H1 (cell line): Measurements from ENCODE around the gene CHST11. TPM values are rescaled to one million over a fixed set of nuclear protein-coding genes. Genes with fewer than 3 reads are reported as not detected.

Experiments
- CTCF ChIA-PET: fragments of 300-600 bp; sonication (Branson Sonifier 250); formaldehyde crosslinking; loops from one replicate; lab custom pipeline; 2021; ENCODE audit not compliant: partially characterized antibody; lab: Charles Lee
- POLR2A ChIA-PET: fragments of 300-600 bp; sonication (Branson Sonifier 250); formaldehyde crosslinking; loops from one replicate; lab custom pipeline; 2021; ENCODE audit warnings: inconsistent platforms; ENCODE audit not compliant: partially characterized antibody; lab: Charles Lee
- DNase-seq, 2 experiments: peaks; one replicate each; pipeline versions ENCODE4 v3.0.0 to v3.0.0-alpha.2; 2010 to 2022; ENCODE audit warnings: low spot score in 2 of 2, low read depth in 1 of 2, mixed read lengths in 1 of 2
- FAIRE-seq: peaks from 2 replicates; lab custom pipeline; 2011; peaks lifted over from hg19 to GRCh38; lab: Jason Lieb, UNC
- H2AFZ ChIP-seq: 2 replicates; pipeline ENCODE4 v1.8.1; 2012; ENCODE audit warnings: low read length, inconsistent platforms
- H2AK5ac ChIP-seq: 2 replicates; pipeline ENCODE4 v1.6.1; 2013; ENCODE audit warnings: low read depth, low read length
- H2BK120ac ChIP-seq: replicated peaks from 2 replicates; pipeline ENCODE3; 2013; ENCODE audit warnings: low read depth, low read length, inconsistent platforms
- H2BK12ac ChIP-seq: 2 replicates; pipeline ENCODE4 v1.6.1; 2013; ENCODE audit warnings: low read depth, low read length
- H2BK15ac ChIP-seq: 2 replicates; pipeline ENCODE4 v1.6.1; 2013; ENCODE audit warnings: low read length
- H2BK20ac ChIP-seq: 2 replicates; pipeline ENCODE4 v1.6.1; 2013; ENCODE audit warnings: low read length
- H2BK5ac ChIP-seq: 2 replicates; pipeline ENCODE4 v1.6.1; 2013; ENCODE audit warnings: low read depth, low read length
- H3K14ac ChIP-seq: 2 replicates; pipeline ENCODE4 v1.6.1; 2013; ENCODE audit warnings: inconsistent platforms; ENCODE audit not compliant: insufficient read length
- H3K18ac ChIP-seq: 2 replicates; pipeline ENCODE4 v1.6.1; 2013; ENCODE audit warnings: low read length; ENCODE audit errors: extremely low read depth
- H3K23ac ChIP-seq: 2 replicates; pipeline ENCODE4 v1.6.1; 2013; ENCODE audit warnings: inconsistent platforms; ENCODE audit not compliant: insufficient read length
- H3K23me2 ChIP-seq: 2 replicates; pipeline ENCODE4 v1.6.1; 2013; ENCODE audit warnings: low read depth, low read length
- H3K27ac ChIP-seq: 2 replicates; pipeline ENCODE4 v1.6.1; 2011; ENCODE audit warnings: low read depth, low read length, inconsistent platforms
- H3K27me3 ChIP-seq, 4 experiments: replicated peaks in 1 of 4; 1 replicate in 1 of 4; 2 replicates in 3 of 4; pipeline versions ENCODE4 v1.6.1 to v1.8.1; 2011 to 2013; ENCODE audit warnings: low read length in 3 of 4, mild to moderate bottlenecking in 3 of 4, inconsistent platforms in 2 of 4, mixed read lengths in 2 of 4, moderate library complexity in 1 of 4; ENCODE audit not compliant: control insufficient read depth in 3 of 4, insufficient read depth in 3 of 4; ENCODE audit errors: extremely low read depth in 1 of 4
- H3K36me3 ChIP-seq, 4 experiments: 2 replicates each; pipeline versions ENCODE4 v1.6.1 to v1.8.1; 2011 to 2013; ENCODE audit warnings: mild to moderate bottlenecking in 4 of 4, low read length in 3 of 4, moderate library complexity in 2 of 4, control low read depth in 1 of 4, inconsistent platforms in 1 of 4; ENCODE audit not compliant: insufficient read depth in 4 of 4, control insufficient read depth in 2 of 4
- H3K4ac ChIP-seq: replicated peaks from 2 replicates; pipeline ENCODE3; 2013; ENCODE audit warnings: low read length, low read depth, mixed read lengths, inconsistent platforms; ENCODE audit not compliant: insufficient read length
- H3K4me1 ChIP-seq, 4 experiments: replicated peaks in 1 of 4; 1 replicate in 1 of 4; 2 replicates in 3 of 4; pipeline versions ENCODE4 v1.6.1 to v1.8.1; 2011 to 2013; ENCODE audit warnings: low read length in 3 of 4, inconsistent platforms in 2 of 4, mixed read lengths in 1 of 4; ENCODE audit not compliant: insufficient read depth in 4 of 4, control insufficient read depth in 3 of 4
- H3K4me2 ChIP-seq, 2 experiments: 2 replicates each; pipeline versions ENCODE4 v1.6.1 to v1.8.1; 2011 to 2013; ENCODE audit warnings: low read depth in 2 of 2, low read length in 2 of 2, control low read depth in 1 of 2, inconsistent platforms in 1 of 2, mild to moderate bottlenecking in 1 of 2; ENCODE audit not compliant: insufficient read depth in 1 of 2
- H3K4me3 ChIP-seq, 4 experiments: fragments of 200-600, 300-600 bp in 1 of 4; sonication (generic), shearing (Covaris generic), sonication (Bioruptor Twin) in 1 of 4; 2 replicates each; pipeline versions ENCODE4 v1.5.1 to v1.8.1; 2011 to 2016; ENCODE audit warnings: low read length in 4 of 4, low read depth in 3 of 4, control low read depth in 2 of 4, inconsistent platforms in 2 of 4, mild to moderate bottlenecking in 2 of 4, mixed read lengths in 1 of 4, moderate library complexity in 1 of 4; ENCODE audit not compliant: insufficient read depth in 2 of 4; ENCODE audit errors: extremely low read depth in 1 of 4
- H3K56ac ChIP-seq: replicated peaks from 2 replicates; pipeline ENCODE3; 2013; ENCODE audit warnings: low read depth, mild to moderate bottlenecking, mixed read lengths, low read length, inconsistent platforms; ENCODE audit not compliant: insufficient read length
- H3K79me1 ChIP-seq: 2 replicates; pipeline ENCODE4 v1.6.1; 2013; ENCODE audit warnings: low read depth, low read length, control low read depth
- H3K79me2 ChIP-seq, 2 experiments: 2 replicates each; pipeline versions ENCODE4 v1.6.1 to v1.8.1; 2012 to 2013; ENCODE audit warnings: low read length in 2 of 2, mild to moderate bottlenecking in 2 of 2, inconsistent platforms in 1 of 2; ENCODE audit not compliant: insufficient read depth in 2 of 2, control insufficient read depth in 1 of 2
- H3K9ac ChIP-seq, 4 experiments: replicated peaks in 1 of 4; 1 replicate in 1 of 4; 2 replicates in 3 of 4; pipeline versions ENCODE4 v1.6.1 to v1.8.1; 2011 to 2013; ENCODE audit warnings: low read depth in 3 of 4, low read length in 3 of 4, control low read depth in 2 of 4, mild to moderate bottlenecking in 2 of 4, moderate library complexity in 2 of 4, inconsistent platforms in 1 of 4; ENCODE audit errors: extremely low read depth in 1 of 4
- H3K9me3 ChIP-seq, 2 experiments: 2 replicates each; pipeline versions ENCODE4 v1.6.1 to v1.8.1; 2012 to 2013; ENCODE audit warnings: mild to moderate bottlenecking in 2 of 2, moderate library complexity in 2 of 2, control low read depth in 1 of 2, inconsistent platforms in 1 of 2, low read depth in 1 of 2, low read length in 1 of 2, mixed read lengths in 1 of 2; ENCODE audit not compliant: insufficient read depth in 2 of 2
- H4K20me1 ChIP-seq, 2 experiments: replicated peaks in 1 of 2; 2 replicates each; pipeline versions ENCODE3 to v1.8.1; 2011 to 2013; ENCODE audit warnings: inconsistent platforms in 2 of 2, low read length in 2 of 2, mild to moderate bottlenecking in 1 of 2; ENCODE audit not compliant: insufficient read depth in 2 of 2, control insufficient read depth in 1 of 2
- H4K5ac ChIP-seq: 2 replicates; pipeline ENCODE4 v1.6.1; 2013; ENCODE audit warnings: low read length, low read depth, mixed read lengths, inconsistent platforms; ENCODE audit not compliant: insufficient read length
- H4K8ac ChIP-seq: 2 replicates; pipeline ENCODE4 v1.8.0; 2013; ENCODE audit warnings: mild to moderate bottlenecking, moderate library complexity, low read length, inconsistent platforms; ENCODE audit not compliant: insufficient read depth; ENCODE audit errors: extremely low read depth
- H4K91ac ChIP-seq: replicated peaks from 2 replicates; pipeline ENCODE3; 2013; ENCODE audit warnings: low read length, mixed read lengths, inconsistent platforms; ENCODE audit not compliant: insufficient read length
- PHF8 ChIP-seq: fragments of 200-600 bp; sonication (generic); conservative IDR thresholded peaks from 2 replicates; pipeline ENCODE4 v1.7.1; 2012; ENCODE audit warnings: low read depth, mild to moderate bottlenecking, inconsistent platforms, low read length, moderate library complexity
- POU5F1 ChIP-seq: IDR thresholded peaks from 2 replicates; pipeline ENCODE4 v1.6.1; 2011; ENCODE audit warnings: low read depth, mild to moderate bottlenecking, low read length, moderate library complexity
- SAP30 ChIP-seq: fragments of 300-600 bp; sonication (generic); IDR thresholded peaks from 2 replicates; pipeline ENCODE4 v1.7.1; 2012; ENCODE audit warnings: low read length, moderate library complexity, mild to moderate bottlenecking, inconsistent platforms; ENCODE audit not compliant: insufficient read depth, insufficient replicate concordance
- ZNF274 ChIP-seq: IDR thresholded peaks from 2 replicates; pipeline ENCODE4 v1.7.0; 2012; ENCODE audit warnings: low read length, borderline replicate concordance; ENCODE audit errors: extremely low read depth
- WGBS, 2 experiments: shearing (Covaris generic) in 1 of 2; methylation state at CpG; one replicate each; pipeline versions ENCODE4 v1.1.6 to v1.1.7; 2013 to 2015; ENCODE audit warnings: low lambda C conversion rate in 2 of 2, mixed read lengths in 2 of 2, inconsistent platforms in 1 of 2, low coverage in 1 of 2, missing lambda C conversion rate in 1 of 2; ENCODE audit not compliant: insufficient replicate concordance in 2 of 2, insufficient coverage in 1 of 2, insufficient read length in 1 of 2; ENCODE audit errors: extremely low coverage in 1 of 2, missing lambda C conversion rate in 1 of 2; 5-methylcytosine and 5-hydroxymethylcytosine counted together
- polyA plus RNA-seq, 7 experiments: library from polyadenylated mRNA; depleted of rRNA in 3 of 7; stranded (reverse) in 5 of 7; unstranded in 2 of 7; fragments of >200 nt in 5 of 7; fragments of 200-250 nt in 2 of 7; gene quantifications; 1 replicate in 5 of 7; 2 replicates in 1 of 7; 4 replicates in 1 of 7; pipeline versions ENCODE4 v1.2.1 to v1.2.3, GENCODE V29; 2011 to 2013; ENCODE audit warnings: missing spikeins in 2 of 7, mixed read lengths in 2 of 7
- total RNA-seq: library from RNA; stranded (reverse); fragmentation: NEBNext Ultra II Directional; extraction: Animal tissue kit (Norgen Biotek cat#: 25700); gene quantifications from 2 replicates; pipeline ENCODE4 v1.2.1, GENCODE V29; 2021

CHST11 gene
- total and polyA plus RNA-seq, 2 of the 8 experiments (the other 6 are each of a cell fraction or from before 2014, with no cell fraction given), result 14.4 to 20.8 TPM

- 92% methylated on average over 3 of the region's 3 CpGs; no CpG with 5 or more reads in 1 of the 2 experiments for WGBS, 2 experiments
- no peak overlapping the region for H3K18ac ChIP-seq
- no peak overlapping the region for H2BK5ac ChIP-seq
- H3K79me2 ChIP-seq, result no peaks in the 10 kb centered on the region
- H2BK15ac ChIP-seq, result no peak overlapping the region
- no peak overlapping the region for H2AK5ac ChIP-seq
- H3K23me2 ChIP-seq, result no peaks in the 10 kb centered on the region
- H3K56ac ChIP-seq, result no peak overlapping the region
- H3K27ac ChIP-seq, result no peak overlapping the region
- no peak overlapping the region for H3K4ac ChIP-seq
- H4K8ac ChIP-seq, result no peak overlapping the region
- H3K27me3 ChIP-seq, result no peaks in the 10 kb centered on the region
- H2BK120ac ChIP-seq, result no peak overlapping the region
- FAIRE-seq (no peak), DNase-seq (no peak)
- no peaks in the 10 kb centered on the region for H3K9me3 ChIP-seq
- POLR2A ChIA-PET, result no interaction called here
- H4K5ac ChIP-seq, result no peak overlapping the region
- no peak overlapping the region for H3K23ac ChIP-seq
- H3K14ac ChIP-seq, result no peak overlapping the region
- H3K9ac ChIP-seq, result no peak overlapping the region
- H3K4me1 ChIP-seq, result peaks cover 2 to 8% (median 5%) of the 10 kb centered on the region in 4 experiments; a peak in 4 of 7 replicates
- CTCF ChIA-PET, result interaction anchor here (0.8 to 2.1 kb wide), 5 partner anchors 13 to 411 kb away, joined by 3 to 7 read pairs (median 4); no protein-coding TSS in a partner anchor
- H4K91ac ChIP-seq, result no peak overlapping the region
- no peak overlapping the region for H3K4me2 ChIP-seq
- no peak overlapping the region for H2BK20ac ChIP-seq
- no peak overlapping the region for H2BK12ac ChIP-seq
- H3K79me1 ChIP-seq, result no peaks in the 10 kb centered on the region
- H3K4me3 ChIP-seq, result no peak overlapping the region
- H4K20me1 ChIP-seq, result no peaks in the 10 kb centered on the region
- H3K36me3 ChIP-seq, result no peaks in the 10 kb centered on the region
- no peak overlapping the region for H2AFZ ChIP-seq
- no peak for TF ChIP-seq POU5F1
- TF ChIP-seq ZNF274, result no peak
- TF ChIP-seq SAP30, result no peak
- no peak for TF ChIP-seq PHF8
Measured at GRCh38 chr12:104793285-104793684, 336.5 kb downstream of the CHST11 start.
